ENCODE results near the gene SMARCA5.
A peak's percentile ranks its signal among the peaks of the same experiment; 100 is the strongest.

SMARCA5 gene

GRCh38 chr4:143539670-143540023 lies 26.1 kb downstream of the SMARCA5 start:
- no peak for DNase-seq

DNA sequence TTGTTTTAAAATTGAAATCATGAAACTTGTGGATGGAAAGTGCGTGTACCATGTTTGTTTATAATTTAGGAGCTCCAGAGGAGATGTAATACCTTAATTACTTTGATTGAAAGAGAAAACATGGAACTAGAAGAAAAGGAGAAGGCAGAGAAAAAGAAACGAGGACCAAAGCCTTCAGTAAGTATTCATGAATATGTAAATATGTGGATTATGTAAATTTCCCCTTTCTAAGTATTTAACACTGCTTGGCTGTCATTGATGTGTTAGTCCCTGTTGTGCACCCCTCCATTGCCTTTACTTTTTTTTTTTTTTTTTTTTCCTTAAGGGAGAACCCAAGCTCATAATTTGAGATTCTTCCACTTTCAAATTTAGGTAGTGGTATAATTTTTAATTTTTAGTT lies 36.4 kb downstream of the SMARCA5 start:
- DNase-seq: no peak

DNA sequence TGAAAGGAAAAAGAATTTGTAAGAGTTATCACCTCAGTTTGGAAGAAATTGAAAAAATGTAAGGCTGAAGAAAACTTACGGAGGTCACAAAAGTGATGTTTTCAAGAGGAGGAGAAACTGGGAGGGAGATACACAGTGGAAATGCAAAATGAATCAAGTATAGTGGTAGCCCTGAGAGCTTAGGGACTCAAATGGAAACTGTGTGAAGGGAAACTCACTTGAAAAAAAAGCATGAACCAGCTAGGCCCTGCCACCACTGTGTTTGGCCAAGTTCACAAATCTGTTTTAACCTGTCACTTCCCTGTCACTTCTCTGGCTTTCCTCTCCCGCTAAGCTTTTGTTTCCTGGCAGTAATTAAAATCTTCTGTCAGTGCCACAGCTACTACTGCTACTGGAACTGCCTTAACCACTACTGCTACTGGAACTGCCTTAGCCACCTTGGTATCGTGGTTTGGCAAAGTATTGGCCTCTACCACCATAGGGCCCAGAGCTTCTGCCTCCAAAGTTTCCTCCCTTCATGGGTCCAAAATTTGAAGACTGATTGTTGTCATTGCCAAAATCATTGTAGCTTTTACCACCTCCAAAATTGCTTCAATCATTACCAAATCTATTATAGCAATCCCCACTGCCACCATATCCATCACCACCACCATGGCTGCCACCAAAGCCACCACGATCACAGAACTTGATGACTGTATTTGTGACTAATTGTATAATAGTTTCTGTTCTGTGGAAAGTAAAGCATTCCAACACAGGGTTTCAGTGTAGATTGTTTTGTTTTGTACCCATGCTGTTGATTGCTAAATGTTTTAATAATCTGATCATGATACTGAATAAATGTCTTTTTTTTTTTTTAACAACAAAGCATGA lies 41.5 kb downstream of the SMARCA5 start:
- no peak for DNase-seq

DNA sequence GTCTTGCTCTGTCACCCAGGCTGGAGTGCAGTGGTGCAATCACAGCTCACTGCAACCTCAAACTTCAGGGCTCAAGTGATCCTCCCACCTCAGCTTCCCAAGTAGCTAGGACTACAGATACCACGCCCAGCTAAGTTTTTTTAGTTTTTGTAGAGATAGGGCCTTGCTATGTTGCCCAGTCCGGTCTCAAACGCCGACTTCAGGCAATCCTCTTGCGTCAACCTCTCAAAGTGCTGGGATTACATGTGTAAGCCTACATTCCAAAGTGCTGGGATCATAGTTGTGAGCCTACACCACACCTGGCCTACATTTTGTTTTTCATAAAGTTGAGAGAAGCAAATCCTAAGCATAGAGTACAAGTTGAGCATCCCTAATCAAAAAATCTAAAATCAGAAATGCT lies 42.2 kb downstream of the SMARCA5 start:
- DNase-seq: no peak

- no peak for DNase-seq
These were observed 44.8 kb downstream of the SMARCA5 start for GRCh38 chr4:143558286-143558685.

DNA sequence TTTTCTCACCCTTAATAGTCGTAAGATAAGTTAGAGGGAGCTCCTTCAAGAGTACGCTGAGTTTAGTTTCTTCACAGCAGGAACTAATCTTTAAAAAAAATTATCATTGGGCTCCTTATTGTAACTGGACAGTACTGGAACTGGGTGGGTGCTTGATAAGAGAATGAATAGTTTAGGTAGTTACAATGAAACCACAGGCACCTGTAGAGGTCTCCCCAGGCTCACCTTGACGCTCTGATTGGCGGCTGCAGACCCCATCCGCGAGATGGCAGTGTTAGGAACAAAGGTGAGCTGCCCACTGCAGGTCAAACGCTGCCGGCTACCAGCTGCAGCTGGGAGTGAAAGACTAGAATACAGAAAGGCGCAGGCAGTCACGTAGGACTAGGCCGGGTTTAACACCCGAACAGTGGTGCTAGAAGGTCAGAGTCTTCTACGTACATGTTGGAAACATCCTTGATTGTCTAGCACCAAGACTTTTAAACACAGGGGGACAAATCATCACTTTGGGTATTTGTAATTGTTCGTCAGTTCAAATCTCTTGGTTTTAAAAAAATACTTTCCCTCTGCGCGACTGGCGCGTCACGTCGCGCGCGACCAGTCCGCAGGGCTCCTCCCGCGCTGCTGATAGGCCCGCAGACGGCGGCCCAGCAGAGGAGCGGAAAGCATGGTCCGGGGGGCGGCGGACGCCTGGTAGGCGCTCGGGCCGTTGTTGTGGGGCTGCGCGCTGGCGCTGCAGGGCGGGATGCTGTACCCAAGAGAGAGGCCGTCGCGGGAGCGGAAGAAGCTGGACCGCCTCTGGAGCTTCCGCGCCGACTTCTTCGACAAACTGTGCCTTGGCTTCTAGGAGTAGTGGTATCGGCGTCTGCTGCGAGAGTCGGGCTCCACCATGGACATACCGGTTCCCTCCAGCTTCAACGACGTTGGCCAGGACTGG lies 45.6 kb downstream of the SMARCA5 start:
- peak; percentile 79 for DNase-seq

DNA sequence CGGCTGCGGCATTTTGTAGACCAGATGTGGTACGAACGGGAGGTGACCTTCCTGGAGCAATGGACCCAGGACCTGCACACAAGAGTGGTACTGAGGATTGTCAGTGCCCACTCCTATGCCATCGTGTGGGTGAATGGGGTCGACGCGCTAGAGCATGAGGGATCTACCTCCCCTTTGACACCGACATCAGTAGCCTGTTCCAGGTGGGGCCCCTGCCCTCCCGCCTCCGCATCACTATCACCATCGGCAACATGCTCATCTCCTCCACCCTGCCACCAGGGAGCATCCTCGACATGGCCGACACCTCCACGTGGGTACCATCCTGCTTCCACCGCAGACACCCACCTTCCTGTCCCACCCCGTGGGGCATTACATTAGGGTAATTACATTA lies 46.2 kb downstream of the SMARCA5 start:
- DNase-seq: no peak

GRCh38 chr4:143564472-143564871 lies 51.0 kb downstream of the SMARCA5 start:
- DNase-seq: no peak

DNA sequence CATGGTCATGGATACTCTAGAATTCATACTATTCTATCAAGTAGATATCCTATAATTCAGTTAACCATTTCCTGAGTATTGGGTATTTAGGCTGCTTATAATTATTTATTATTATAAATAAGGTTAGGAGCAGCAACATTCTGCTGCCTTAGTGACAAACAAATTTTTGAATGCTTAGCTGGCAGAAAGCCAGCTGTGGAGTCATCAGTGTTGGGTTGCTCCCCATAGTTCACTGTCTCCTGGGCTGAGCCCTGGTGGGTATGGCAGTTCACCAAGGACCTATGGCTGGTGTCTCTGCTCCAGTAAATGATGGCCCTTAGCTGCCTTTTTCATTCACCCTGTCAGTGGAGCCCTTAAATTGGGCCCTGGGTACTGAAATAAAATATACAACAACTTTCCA lies 61.8 kb downstream of the SMARCA5 start:
- no peak for DNase-seq

- no peak for DNase-seq
These were observed 67.9 kb downstream of the SMARCA5 start for GRCh38 chr4:143581331-143581946.

- DNase-seq: no peak
These were observed 72.0 kb downstream of the SMARCA5 start for GRCh38 chr4:143585548-143585947.

DNA sequence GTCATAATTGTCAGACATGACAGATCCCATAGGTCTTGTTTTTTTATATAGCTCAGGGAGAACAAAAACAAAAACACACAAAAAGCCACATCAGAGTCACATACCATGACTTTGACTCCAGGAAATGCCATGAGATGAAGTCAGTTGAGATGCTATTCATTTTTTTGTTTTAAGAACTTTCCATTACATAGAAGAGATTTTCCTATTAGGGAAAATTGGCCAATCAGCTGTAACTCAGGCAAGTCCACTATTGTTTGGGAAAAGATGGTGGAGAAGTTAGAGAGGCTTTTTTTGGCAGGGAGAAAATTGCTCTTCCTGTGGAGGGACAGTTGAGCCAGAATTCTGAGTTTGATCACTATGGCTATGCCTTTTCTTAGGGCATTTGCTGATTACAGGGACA lies 72.6 kb downstream of the SMARCA5 start:
- no peak for DNase-seq

DNA sequence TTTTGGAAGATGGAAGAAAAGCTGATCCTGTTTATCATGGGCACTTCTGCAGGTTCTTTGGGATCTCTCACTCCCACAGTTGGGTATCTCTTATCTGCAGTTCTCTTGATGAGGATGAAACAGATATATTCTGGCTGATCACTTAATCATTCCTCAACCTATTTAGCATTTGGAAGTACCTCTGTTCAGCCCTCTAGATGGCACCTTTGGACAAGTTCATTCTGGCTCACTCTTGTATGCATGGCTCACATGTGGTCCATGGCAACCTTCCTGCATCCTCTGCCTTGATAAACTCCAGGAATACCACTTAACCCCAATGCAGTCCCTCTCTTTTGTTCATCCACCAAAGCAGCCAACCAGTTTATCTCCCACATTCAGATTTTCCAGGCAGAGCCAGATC lies 74.2 kb downstream of the SMARCA5 start:
- no peak for DNase-seq

- no peak for DNase-seq
These were observed 83.8 kb downstream of the SMARCA5 start for GRCh38 chr4:143597276-143597675.

GRCh38 chr4:143598816-143599215 lies 85.3 kb downstream of the SMARCA5 start:
- no peak for DNase-seq

GRCh38 chr4:143599827-143600226 lies 86.3 kb downstream of the SMARCA5 start:
- DNase-seq: no peak

- no peak for DNase-seq
These were observed 93.0 kb downstream of the SMARCA5 start for GRCh38 chr4:143606480-143606879.

Measured in femur (tissue), 1 donor.